Neural crest cell (in vitro differentiated cells): ENCODE results near the gene ARHGAP15. TPM values are rescaled to one million over a fixed set of nuclear protein-coding genes. Genes with fewer than 3 reads are reported as not detected.
A peak's percentile ranks its signal among the peaks of the same experiment; 100 is the strongest.

Experiments used
- DNase-seq: peaks from one replicate; pipeline ENCODE4 v3.0.0; 2021; ENCODE audit warnings: low read depth, mixed read lengths, low spot score
- H3K27ac Mint-ChIP-seq: one replicate; pipeline ENCODE4 v1.8.0; 2021; ENCODE audit warnings: mild to moderate bottlenecking, mixed read lengths; ENCODE audit not compliant: unreplicated experiment
- H3K27me3 Mint-ChIP-seq: 2 replicates; pipeline ENCODE4 v1.8.0; 2021; ENCODE audit warnings: low read depth, mild to moderate bottlenecking, mixed read lengths
- H3K36me3 Mint-ChIP-seq: 2 replicates; pipeline ENCODE4 v1.8.0; 2021; ENCODE audit warnings: low read depth, mild to moderate bottlenecking, mixed read lengths
- H3K4me1 Mint-ChIP-seq: 2 replicates; pipeline ENCODE4 v1.8.0; 2021; ENCODE audit warnings: mixed read lengths
- H3K4me3 Mint-ChIP-seq: one replicate; pipeline ENCODE4 v1.8.0; 2021; ENCODE audit warnings: mild to moderate bottlenecking, mixed read lengths
- H3K9me3 Mint-ChIP-seq: 2 replicates; pipeline ENCODE4 v1.8.0; 2021; ENCODE audit warnings: mixed read lengths
- CTCF ChIP-seq: fragments of 200-600 bp; sonication (generic); conservative IDR thresholded peaks from 2 replicates; pipeline ENCODE4 v1.5.0; 2021; ENCODE audit warnings: antibody characterized with exemption, mild to moderate bottlenecking
- total RNA-seq: library from RNA; stranded (reverse); gene quantifications from 2 replicates; pipeline ENCODE4 v1.2.1, GENCODE V29; 2021

ARHGAP15 gene
- total RNA-seq, 1 donor from 2014 or later: 2.8 TPM

GRCh38 chr2:143729296-143729814 is 600.1 kb downstream of the ARHGAP15 start:
- no peak for TF ChIP-seq CTCF
- Mint-ChIP-seq H3K4me1 (peaks cover 49% of the 10 kb centered on the region), H3K4me3 (no peak overlapping the region), H3K9me3 (no peaks in the 10 kb centered on the region), H3K27me3 (no peaks in the 10 kb centered on the region), H3K27ac (peak overlapping the region; percentile 47), H3K36me3 (no peaks in the 10 kb centered on the region)
- DNase-seq: no peak

GRCh38 chr2:143730155-143730952 is 601.1 kb downstream of the ARHGAP15 start:
- Mint-ChIP-seq H3K9me3 (no peaks in the 10 kb centered on the region), H3K4me1 (peaks cover 54% of the 10 kb centered on the region), H3K27me3 (no peaks in the 10 kb centered on the region), H3K27ac (no peak overlapping the region), H3K4me3 (no peak overlapping the region), H3K36me3 (no peaks in the 10 kb centered on the region)
- no peak for TF ChIP-seq CTCF
- DNase-seq: no peak

- peaks cover 54% of the 10 kb centered on the region for H3K4me1 Mint-ChIP-seq
- H3K27ac Mint-ChIP-seq: no peak overlapping the region
- H3K36me3 Mint-ChIP-seq: no peaks in the 10 kb centered on the region
Observed at GRCh38 chr2:143730953-143731260, 601.7 kb downstream of the ARHGAP15 start.

GRCh38 chr2:143732076-143732475 is 602.9 kb downstream of the ARHGAP15 start:
- Mint-ChIP-seq H3K4me1 (peaks cover 51% of the 10 kb centered on the region), H3K9me3 (no peaks in the 10 kb centered on the region), H3K27me3 (no peaks in the 10 kb centered on the region), H3K36me3 (no peaks in the 10 kb centered on the region), H3K4me3 (no peak overlapping the region), H3K27ac (no peak overlapping the region)
- no peak for DNase-seq
- no peak for TF ChIP-seq CTCF

More at GRCh38 chr2:143730953-143731260, 601.7 kb downstream of the ARHGAP15 start:
- DNase-seq: no peak
- Mint-ChIP-seq H3K27me3 (no peaks in the 10 kb centered on the region), H3K9me3 (no peaks in the 10 kb centered on the region), H3K4me3 (no peak overlapping the region)
- no peak for TF ChIP-seq CTCF

GRCh38 chr2:143732871-143733270 is 603.7 kb downstream of the ARHGAP15 start:
- Mint-ChIP-seq H3K9me3 (no peaks in the 10 kb centered on the region), H3K4me3 (no peak overlapping the region), H3K4me1 (peaks cover 49% of the 10 kb centered on the region), H3K27ac (no peak overlapping the region), H3K27me3 (no peaks in the 10 kb centered on the region), H3K36me3 (no peaks in the 10 kb centered on the region)
- no peak for DNase-seq
- TF ChIP-seq CTCF: no peak
